ENCODE results near the gene VPS37C.

GRCh38 chr11:61127991-61128390 lies 33.2 kb downstream of the VPS37C start:
- TF ChIP-seq, protein P1, sequence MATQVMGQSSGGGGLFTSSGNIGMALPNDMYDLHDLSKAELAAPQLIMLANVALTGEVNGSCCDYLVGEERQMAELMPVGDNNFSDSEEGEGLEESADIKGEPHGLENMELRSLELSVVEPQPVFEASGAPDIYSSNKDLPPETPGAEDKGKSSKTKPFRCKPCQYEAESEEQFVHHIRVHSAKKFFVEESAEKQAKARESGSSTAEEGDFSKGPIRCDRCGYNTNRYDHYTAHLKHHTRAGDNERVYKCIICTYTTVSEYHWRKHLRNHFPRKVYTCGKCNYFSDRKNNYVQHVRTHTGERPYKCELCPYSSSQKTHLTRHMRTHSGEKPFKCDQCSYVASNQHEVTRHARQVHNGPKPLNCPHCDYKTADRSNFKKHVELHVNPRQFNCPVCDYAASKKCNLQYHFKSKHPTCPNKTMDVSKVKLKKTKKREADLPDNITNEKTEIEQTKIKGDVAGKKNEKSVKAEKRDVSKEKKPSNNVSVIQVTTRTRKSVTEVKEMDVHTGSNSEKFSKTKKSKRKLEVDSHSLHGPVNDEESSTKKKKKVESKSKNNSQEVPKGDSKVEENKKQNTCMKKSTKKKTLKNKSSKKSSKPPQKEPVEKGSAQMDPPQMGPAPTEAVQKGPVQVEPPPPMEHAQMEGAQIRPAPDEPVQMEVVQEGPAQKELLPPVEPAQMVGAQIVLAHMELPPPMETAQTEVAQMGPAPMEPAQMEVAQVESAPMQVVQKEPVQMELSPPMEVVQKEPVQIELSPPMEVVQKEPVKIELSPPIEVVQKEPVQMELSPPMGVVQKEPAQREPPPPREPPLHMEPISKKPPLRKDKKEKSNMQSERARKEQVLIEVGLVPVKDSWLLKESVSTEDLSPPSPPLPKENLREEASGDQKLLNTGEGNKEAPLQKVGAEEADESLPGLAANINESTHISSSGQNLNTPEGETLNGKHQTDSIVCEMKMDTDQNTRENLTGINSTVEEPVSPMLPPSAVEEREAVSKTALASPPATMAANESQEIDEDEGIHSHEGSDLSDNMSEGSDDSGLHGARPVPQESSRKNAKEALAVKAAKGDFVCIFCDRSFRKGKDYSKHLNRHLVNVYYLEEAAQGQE (IDR thresholded peaks at IDR 0.05), result no peak
- TF ChIP-seq CTCF (IDR thresholded peaks at IDR 0.05; ENCODE audit: low read depth, low read length, missing input control), result no peak
- no peak for TF ChIP-seq MAX (IDR thresholded peaks at IDR 0.05)
- TF ChIP-seq FOXA1 (IDR thresholded peaks at IDR 0.05), result no peak
- no peak for TF ChIP-seq SP1 (IDR thresholded peaks at IDR 0.05)
- TF ChIP-seq, protein P2, sequence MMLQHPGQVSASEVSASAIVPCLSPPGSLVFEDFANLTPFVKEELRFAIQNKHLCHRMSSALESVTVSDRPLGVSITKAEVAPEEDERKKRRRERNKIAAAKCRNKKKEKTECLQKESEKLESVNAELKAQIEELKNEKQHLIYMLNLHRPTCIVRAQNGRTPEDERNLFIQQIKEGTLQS (IDR thresholded peaks at IDR 0.05), result no peak
- TF ChIP-seq TAF1 (conservative IDR thresholded peaks at IDR 0.05), result no peak
- no peak for TF ChIP-seq RAD21 (IDR thresholded peaks at IDR 0.05)
- TF ChIP-seq YY1 (IDR thresholded peaks at IDR 0.05), result no peak
- no peak for TF ChIP-seq EGR1 (IDR thresholded peaks at IDR 0.05; ENCODE audit: low read depth in 2 of 2)
- no peak for TF ChIP-seq JUND (IDR thresholded peaks at IDR 0.05)
